MM.1S (cell line): Measurements from ENCODE around the gene GPX4.

Experiments used
- CTCF ChIP-seq: fragments of 300-600 bp; sonication (generic); IDR thresholded peaks from 2 replicates; pipeline ENCODE4 v1.5.1; 2016; ENCODE audit warnings: antibody characterized with exemption, low read length, mixed read lengths
- EZH2phosphoT487 ChIP-seq: fragments of 300-600 bp; sonication (generic); IDR thresholded peaks from 2 replicates; pipeline ENCODE4 v1.6.1; 2018; ENCODE audit warnings: antibody characterized with exemption, low read length

GRCh38 chr19:1058112-1058511, 45.7 kb upstream of the GPX4 start:
- no peak for TF ChIP-seq CTCF
- TF ChIP-seq EZH2phosphoT487 = no peak
